GM18867 (cell line): Measurements from ENCODE around the gene MAGEA9.
A peak's percentile ranks its signal among the peaks of the same experiment; 100 is the strongest.
"Not testable (repeated sequence)": the region's sequence is repeated elsewhere in the genome, so short reads cannot be mapped to it uniquely, and the experiment has no call there.

ENCODE experiments used
- ATAC-seq: cut with Tn5 transposase; IDR thresholded peaks from one replicate; pipeline ENCODE4 v1.9.1; 2021; ENCODE audit warnings: mild to moderate bottlenecking, moderate library complexity; ENCODE audit not compliant: unreplicated experiment

Gene MAGEA9

GRCh38 chrX:149807747-149808458, 26.2 kb downstream of the MAGEA9 start:
- no peak for ATAC-seq

- ATAC-seq = no peak
Observed at GRCh38 chrX:149818652-149819051, 36.9 kb downstream of the MAGEA9 start.

GRCh38 chrX:149819371-149819770, 37.6 kb downstream of the MAGEA9 start:
- no peak for ATAC-seq

DNA sequence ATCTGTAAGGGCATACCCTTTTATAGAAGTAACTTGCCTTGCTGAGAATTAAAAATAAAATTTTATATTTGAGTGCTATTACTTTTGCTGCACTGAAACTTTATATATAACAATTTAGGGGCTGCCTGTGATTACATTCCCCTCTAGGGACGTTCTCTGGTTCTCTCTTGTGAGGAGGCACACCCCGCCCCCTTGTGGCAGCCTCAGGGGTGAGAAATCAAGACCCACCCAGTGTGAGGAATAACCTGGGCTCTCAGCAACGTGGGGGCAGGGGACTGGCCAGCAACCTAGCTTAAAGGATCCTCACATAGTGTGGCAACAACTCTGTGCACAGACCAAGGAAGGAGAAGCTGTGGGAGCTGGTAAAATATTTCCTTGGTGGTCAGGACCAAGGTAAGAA, 43.7 kb downstream of the MAGEA9 start:
- no peak for ATAC-seq

- ATAC-seq = no peak
Observed at GRCh38 chrX:149827254-149827653, 45.5 kb downstream of the MAGEA9 start.

GRCh38 chrX:149829751-149830191, 48.0 kb downstream of the MAGEA9 start:
- ATAC-seq = peak; percentile 45

DNA sequence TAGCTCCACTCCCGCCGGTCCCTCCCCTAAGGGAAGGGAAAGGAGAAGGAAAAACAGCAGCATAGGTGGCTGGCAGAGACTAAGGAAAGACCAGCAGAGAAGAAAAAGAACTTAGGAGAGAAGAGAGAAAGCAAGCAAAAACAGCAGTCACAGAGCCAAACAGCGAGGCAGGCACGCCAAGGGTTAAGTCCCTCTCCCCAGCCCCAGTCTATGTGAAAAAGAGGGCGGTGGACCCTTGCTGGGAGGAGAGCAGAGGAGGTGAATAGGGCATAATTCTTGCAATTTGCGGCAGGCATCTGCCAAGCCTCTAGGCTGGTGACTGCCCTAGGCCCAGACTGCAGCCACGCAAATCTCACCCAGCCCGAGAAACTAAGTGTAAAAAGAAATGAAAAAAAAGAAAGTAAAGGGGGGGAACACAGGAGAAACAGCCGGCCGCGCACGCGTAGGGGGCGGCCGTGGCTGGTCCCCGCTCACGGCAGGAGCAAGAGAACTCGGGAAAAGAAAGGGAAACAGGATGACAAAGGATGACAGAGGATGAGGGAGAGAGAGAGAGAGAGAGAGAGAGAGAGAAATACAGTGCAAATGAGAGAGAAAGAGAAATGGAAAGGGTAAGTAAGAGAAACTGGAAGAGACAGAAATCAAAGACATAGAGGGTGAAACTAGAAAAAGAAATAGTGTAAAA, 48.6 kb downstream of the MAGEA9 start:
- ATAC-seq = peak; percentile 69

GRCh38 chrX:149831473-149831872, 49.7 kb downstream of the MAGEA9 start:
- no peak for ATAC-seq

DNA sequence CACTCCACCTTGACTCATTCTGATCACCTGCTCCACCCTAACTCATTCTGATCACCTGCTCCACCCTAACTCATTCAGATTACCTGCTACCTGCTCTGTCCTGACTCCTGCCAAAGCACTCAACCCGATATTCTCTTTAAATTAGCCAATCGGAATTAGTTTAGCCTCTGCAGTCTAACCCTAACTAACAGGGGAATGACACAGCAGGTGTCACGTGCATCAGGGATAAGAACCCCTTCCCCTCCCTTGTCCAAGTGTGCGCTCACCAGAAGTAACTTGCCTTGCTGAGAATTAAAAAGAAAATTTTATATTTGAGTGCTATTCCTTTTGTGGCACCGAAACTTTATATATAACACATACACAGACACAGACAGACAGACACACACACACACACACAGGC, 55.0 kb downstream of the MAGEA9 start:
- ATAC-seq = not testable (repeated sequence)

GRCh38 chrX:149837167-149837566, 55.4 kb downstream of the MAGEA9 start:
- no peak for ATAC-seq
